Smooth muscle cell (in vitro differentiated cells): ENCODE results near the gene THBS3. TPM values are rescaled to one million over a fixed set of nuclear protein-coding genes. Genes with fewer than 3 reads are reported as not detected.

Source experiments
- DNase-seq: peaks from one replicate; lab custom pipeline; 2025; ENCODE audit not compliant: unreplicated experiment; lab: John Stamatoyannopoulos, UW
- H2AFZ ChIP-seq: fragments of 200-600 bp; sonication (generic); 2 replicates; pipeline ENCODE4 v1.6.0; 2016; ENCODE audit warnings: antibody characterized with exemption, low read depth, mild to moderate bottlenecking
- H3F3A ChIP-seq: fragments of 200-600 bp; sonication (generic); 2 replicates; pipeline ENCODE4 v1.6.0; 2017; ENCODE audit warnings: antibody characterized with exemption, low read depth
- H3K27ac ChIP-seq: fragments of 200-600 bp; sonication (generic); 2 replicates; pipeline ENCODE4 v1.5.1; 2016; ENCODE audit warnings: low read depth, mild to moderate bottlenecking
- H3K27me3 ChIP-seq: fragments of 200-600 bp; sonication (generic); 2 replicates; pipeline ENCODE4 v1.6.1; 2016; ENCODE audit warnings: low read depth, mild to moderate bottlenecking
- H3K36me3 ChIP-seq: fragments of 200-600 bp; sonication (generic); 2 replicates; pipeline ENCODE4 v1.5.1; 2016; ENCODE audit warnings: low read depth
- H3K4me1 ChIP-seq: fragments of 200-600 bp; sonication (generic); 2 replicates; pipeline ENCODE4 v1.5.1; 2016; ENCODE audit warnings: low read depth
- H3K4me2 ChIP-seq: fragments of 200-600 bp; sonication (generic); 2 replicates; pipeline ENCODE4 v1.6.0; 2016; ENCODE audit warnings: mild to moderate bottlenecking
- H3K4me3 ChIP-seq: fragments of 200-600 bp; sonication (generic); 2 replicates; pipeline ENCODE4 v1.5.1; 2016; ENCODE audit warnings: mild to moderate bottlenecking
- H3K79me2 ChIP-seq: fragments of 200-600 bp; sonication (generic); 2 replicates; pipeline ENCODE4 v1.6.0; 2016; ENCODE audit warnings: low read depth, mild to moderate bottlenecking
- H3K9ac ChIP-seq: fragments of 200-600 bp; sonication (generic); 2 replicates; pipeline ENCODE4 v1.6.0; 2016; ENCODE audit warnings: low read depth
- H3K9me3 ChIP-seq: fragments of 200-600 bp; sonication (generic); replicated peaks from 2 replicates; pipeline ENCODE4 v1.5.1; 2016; ENCODE audit warnings: low read depth
- H4K20me1 ChIP-seq: fragments of 200-600 bp; sonication (generic); 2 replicates; pipeline ENCODE4 v1.6.0; 2016; ENCODE audit warnings: low read depth
- WGBS: methylation state at CpG from one replicate; pipeline ENCODE4 v1.1.7; 2016; ENCODE audit warnings: low lambda C conversion rate; 5-methylcytosine and 5-hydroxymethylcytosine counted together
- polyA plus RNA-seq: library from polyadenylated mRNA; unstranded; fragments of >200 nt; fragmentation: Nextera tagmentation; extraction: Ambion mirVana; gene quantifications from 2 replicates; pipeline ENCODE4 v1.2.1, GENCODE V29; 2016
- total RNA-seq: library from RNA; depleted of rRNA; stranded (reverse); fragments of >200 nt; gene quantifications from 2 replicates; pipeline ENCODE4 v1.2.3, GENCODE V29; 2014
- TF ChIP-seq, protein P1 (sequence below): fragments of 200-600 bp; sonication (generic); IDR thresholded peaks from 2 replicates; pipeline ENCODE4 v1.5.1; 2017; ENCODE audit warnings: borderline replicate concordance, mild to moderate bottlenecking, antibody characterized with exemption; ENCODE audit not compliant: insufficient read depth, poor library complexity, severe bottlenecking

Gene THBS3
- total and polyA plus RNA-seq, 2 experiments from 2014 or later, result 20.1 to 28.5 TPM

DNA sequence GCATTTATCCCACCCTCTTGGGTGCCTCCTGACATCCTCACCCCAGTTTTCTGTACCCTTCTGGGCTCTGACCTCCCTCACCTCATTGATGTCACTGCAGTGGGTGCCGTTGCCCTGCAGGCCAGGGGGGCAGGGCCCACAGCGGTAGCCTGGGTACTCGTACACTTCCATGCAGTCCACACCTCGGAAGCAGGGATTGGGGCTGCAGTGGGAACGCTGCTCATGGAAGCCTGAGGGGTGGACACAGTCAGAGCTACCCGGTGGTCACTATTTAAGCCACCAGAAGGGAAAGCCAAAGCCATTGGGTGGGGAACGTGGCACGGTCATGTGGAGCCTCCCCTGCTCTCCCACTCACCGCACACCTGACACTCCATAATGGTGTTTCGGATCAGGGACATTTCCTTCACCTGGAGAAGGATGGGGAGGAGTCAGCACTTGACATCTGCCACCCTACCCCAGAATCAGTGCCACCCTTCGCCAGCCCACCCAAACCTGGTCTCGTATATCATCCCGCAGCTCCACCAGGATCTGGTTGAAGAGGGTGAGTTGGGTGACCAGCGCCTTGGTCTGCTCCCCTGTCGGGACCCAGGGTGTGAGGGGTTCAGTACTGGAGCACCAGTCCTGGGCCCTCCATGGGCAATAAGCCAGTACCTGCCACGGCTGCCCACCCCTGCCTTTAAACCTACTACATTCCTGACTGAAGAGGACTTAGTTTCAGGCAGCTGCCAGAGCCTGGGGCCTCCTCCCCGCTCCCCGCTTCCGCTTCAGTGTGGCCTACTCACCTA is 4.8 kb downstream of the THBS3 start:
- TF ChIP-seq, protein P1, sequence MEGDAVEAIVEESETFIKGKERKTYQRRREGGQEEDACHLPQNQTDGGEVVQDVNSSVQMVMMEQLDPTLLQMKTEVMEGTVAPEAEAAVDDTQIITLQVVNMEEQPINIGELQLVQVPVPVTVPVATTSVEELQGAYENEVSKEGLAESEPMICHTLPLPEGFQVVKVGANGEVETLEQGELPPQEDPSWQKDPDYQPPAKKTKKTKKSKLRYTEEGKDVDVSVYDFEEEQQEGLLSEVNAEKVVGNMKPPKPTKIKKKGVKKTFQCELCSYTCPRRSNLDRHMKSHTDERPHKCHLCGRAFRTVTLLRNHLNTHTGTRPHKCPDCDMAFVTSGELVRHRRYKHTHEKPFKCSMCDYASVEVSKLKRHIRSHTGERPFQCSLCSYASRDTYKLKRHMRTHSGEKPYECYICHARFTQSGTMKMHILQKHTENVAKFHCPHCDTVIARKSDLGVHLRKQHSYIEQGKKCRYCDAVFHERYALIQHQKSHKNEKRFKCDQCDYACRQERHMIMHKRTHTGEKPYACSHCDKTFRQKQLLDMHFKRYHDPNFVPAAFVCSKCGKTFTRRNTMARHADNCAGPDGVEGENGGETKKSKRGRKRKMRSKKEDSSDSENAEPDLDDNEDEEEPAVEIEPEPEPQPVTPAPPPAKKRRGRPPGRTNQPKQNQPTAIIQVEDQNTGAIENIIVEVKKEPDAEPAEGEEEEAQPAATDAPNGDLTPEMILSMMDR, result no peak
- H4K20me1 ChIP-seq, result no peaks in the 10 kb centered on the region
- H3K79me2 ChIP-seq, result no peaks in the 10 kb centered on the region
- H3K4me2 ChIP-seq, result no peak overlapping the region
- H3K36me3 ChIP-seq, result no peaks in the 10 kb centered on the region
- H3K27me3 ChIP-seq, result no peaks in the 10 kb centered on the region
- H3K4me1 ChIP-seq, result no peaks in the 10 kb centered on the region
- no peak for DNase-seq
- no peak overlapping the region for H3K27ac ChIP-seq
- no peak overlapping the region for H2AFZ ChIP-seq
- no peak overlapping the region for H3K4me3 ChIP-seq
- peaks cover 4% of the 10 kb centered on the region for H3F3A ChIP-seq
- H3K9me3 ChIP-seq, result no peaks in the 10 kb centered on the region
- H3K9ac ChIP-seq, result no peak overlapping the region
- WGBS, result 94% methylated on average over 19 of the region's 19 CpGs

DNA sequence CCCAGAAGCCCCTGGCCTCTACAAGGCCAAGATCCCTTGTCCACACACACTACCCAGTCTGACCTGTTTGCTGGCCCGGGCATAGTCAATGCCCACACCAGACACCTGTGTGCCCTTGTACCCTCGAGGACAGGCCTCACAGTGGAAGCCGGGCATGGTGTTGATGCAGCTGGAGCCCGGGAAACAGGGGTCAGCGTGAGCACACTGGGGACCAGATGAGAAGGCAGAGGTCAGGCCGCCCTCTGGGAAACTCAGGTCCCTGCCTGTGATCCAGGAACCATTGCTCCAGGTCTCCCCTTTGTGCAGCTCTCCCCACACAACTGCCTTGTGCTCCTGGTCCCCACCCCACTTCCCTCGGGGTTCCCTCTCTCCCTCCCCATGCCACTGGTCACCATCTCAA is 5.5 kb downstream of the THBS3 start:
- H3K79me2 ChIP-seq, result no peaks in the 10 kb centered on the region
- H3K36me3 ChIP-seq, result no peaks in the 10 kb centered on the region
- H3K4me1 ChIP-seq, result peaks cover under 1% of the 10 kb centered on the region
- no peaks in the 10 kb centered on the region for H3K27me3 ChIP-seq
- no peak overlapping the region for H3K9ac ChIP-seq
- TF ChIP-seq, protein P1, result no peak
- no peaks in the 10 kb centered on the region for H4K20me1 ChIP-seq
- no peak for DNase-seq
- H2AFZ ChIP-seq, result no peak overlapping the region
- no peak overlapping the region for H3K27ac ChIP-seq
- no peak overlapping the region for H3K4me3 ChIP-seq
- H3F3A ChIP-seq, result peaks cover under 1% of the 10 kb centered on the region
- H3K9me3 ChIP-seq, result no peaks in the 10 kb centered on the region
- 93% methylated on average over 6 of the region's 7 CpGs for WGBS
- H3K4me2 ChIP-seq, result no peak overlapping the region

DNA sequence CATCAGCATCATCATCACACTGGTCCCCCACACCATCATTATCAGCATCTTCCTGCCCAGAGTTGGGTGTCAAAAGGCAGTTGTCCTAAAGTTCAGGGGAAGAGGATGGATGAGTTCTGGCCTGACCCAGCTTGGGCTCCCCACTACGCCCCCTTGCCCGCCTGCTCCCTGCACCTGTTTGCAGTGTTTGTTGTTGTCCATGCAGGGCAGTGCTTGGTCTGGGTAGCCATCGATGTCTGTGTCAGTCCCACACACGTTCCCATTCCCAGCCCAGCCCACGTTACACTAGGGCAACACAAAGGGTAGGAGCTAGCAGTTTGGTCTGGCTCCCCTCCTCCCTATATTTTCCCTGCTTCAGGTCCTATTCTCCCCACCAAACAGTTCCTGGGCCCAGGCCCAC is 6.8 kb downstream of the THBS3 start:
- no peak for DNase-seq
- H3K36me3 ChIP-seq, result no peaks in the 10 kb centered on the region

More for the DNA sequence above, 6.8 kb downstream of the THBS3 start:
- Histone ChIP-seq H3K9me3 (no peaks in the 10 kb centered on the region), H3K4me1 (peaks cover 9% of the 10 kb centered on the region), H3K79me2 (no peaks in the 10 kb centered on the region), H4K20me1 (no peaks in the 10 kb centered on the region), H3K27me3 (no peaks in the 10 kb centered on the region), H3K27ac (no peak overlapping the region), H3K4me2 (no peak overlapping the region), H3K9ac (no peak overlapping the region), H2AFZ (no peak overlapping the region), H3K4me3 (no peak overlapping the region), H3F3A (no peaks in the 10 kb centered on the region)
- 95% methylated on average over 5 of the region's 5 CpGs for WGBS
- TF ChIP-seq, protein P1, result no peak
